Adrenal gland (tissue), 12 donors: Measurements from ENCODE around the gene BCAS3. TPM values are rescaled to one million over a fixed set of nuclear protein-coding genes. Genes with fewer than 3 reads are reported as not detected.

Experiments used
- DNase-seq, 7 donors: peaks; one replicate each; pipeline ENCODE4 v3.0.0-alpha.2; 2019 to 2020
- H3K27ac ChIP-seq, 5 donors: fragments of 200-600 bp; sonication (generic) in 4 of 5; 1 replicate in 3 of 5; 2 replicates in 2 of 5; pipeline versions ENCODE4 v1.5.1 to v1.8.0; 2016 to 2020; ENCODE audit warnings: mild to moderate bottlenecking in 1 of 5
- H3K27me3 ChIP-seq: fragments of 200-600 bp; 2 replicates; pipeline ENCODE4 v1.8.0; 2021
- H3K36me3 ChIP-seq, 2 donors: fragments of 200-600 bp; replicated peaks in 1 of 2; 1 replicate in 1 of 2; 2 replicates in 1 of 2; pipeline versions ENCODE4 v1.5.1 to v1.8.0; 2018 to 2022
- H3K4me1 ChIP-seq, 2 donors: fragments of 200-600 bp; replicated peaks in 1 of 2; 1 replicate in 1 of 2; 2 replicates in 1 of 2; pipeline versions ENCODE4 v1.5.1 to v1.8.0; 2018 to 2021
- H3K4me3 ChIP-seq, 4 donors: fragments of 200-600 bp; sonication (generic) in 3 of 4; one replicate each; pipeline ENCODE4 v1.5.1; 2016 to 2018
- H3K9me3 ChIP-seq, 3 donors: fragments of 200-600 bp; sonication (generic) in 1 of 3; replicated peaks in 1 of 3; 1 replicate in 2 of 3; 2 replicates in 1 of 3; pipeline versions ENCODE4 v1.5.1 to v1.8.0; 2016 to 2021
- POLR2A ChIP-seq, 2 donors: fragments of 450-650 bp; IDR thresholded peaks; one replicate each; pipeline ENCODE4 v1.6.1; 2017; ENCODE audit warnings: antibody characterized with exemption in 2 of 2, mild to moderate bottlenecking in 2 of 2, moderate library complexity in 1 of 2
- WGBS, 4 donors: extraction: QIAGEN DNeasy Blood & Tissue Kit in 2 of 4; methylation state at CpG; one replicate each; pipeline versions ENCODE4 v1.1.5 to v1.1.7; 2013 to 2017; 5-methylcytosine and 5-hydroxymethylcytosine counted together
- intact Hi-C, 2 donors: fragments of 100-400 bp; cut with DNase I; formaldehyde crosslinking; loops; one replicate each; pipeline versions ENCODE4 v1.14.1 to v1.15.0; 2022 to 2023
- polyA plus RNA-seq, 3 donors: library from polyadenylated mRNA; stranded (reverse); fragments of 200-250 nt in 2 of 3; fragments of 350-450 nt in 1 of 3; fragmentation: Illumina TruSeq in 1 of 3; extraction: RNeasy Lipid Tissue Mini Kit (QIAGEN cat#74804) in 1 of 3; gene quantifications; one replicate each; pipeline ENCODE4 v1.2.3, GENCODE V29; 2013 to 2014
- total RNA-seq, 9 donors: library from RNA; depleted of rRNA in 4 of 9; stranded (reverse); fragments of >200 nt in 4 of 9; fragments of 120-200 nt in 1 of 9; fragmentation: NEBNext Ultra II Directional in 1 of 9; extraction: Animal tissue kit (Norgen Biotek cat#: 25700) in 1 of 9; gene quantifications; one replicate each; pipeline versions ENCODE4 v1.1.0 to v1.2.4, GENCODE V29; 2013 to 2023
- TF ChIP-seq, protein P1 (sequence below), 6 experiments: fragments of 450-650 bp in 4 of 6; fragments of 200-600 bp in 2 of 6; sonication (generic) in 1 of 6; IDR thresholded peaks; 1 replicate in 5 of 6; 2 replicates in 1 of 6; pipeline versions ENCODE4 v1.5.1 to v1.8.0; 2016 to 2021; ENCODE audit warnings: antibody characterized with exemption in 6 of 6, mild to moderate bottlenecking in 2 of 6, moderate library complexity in 1 of 6
- donor health status: healthy with polysubstance abuse.
- donor health status: Bipolar disorder and iron deficiency.
- donor health status: DM: yes; HTN: yes; CAD: no.
- donor health status: DM: no; HTN: no; CAD: no.
- donor health status: DM: no; HTN: no; CAD: no.
- donor health status: DM: yes; HTN: yes; CAD: no.

BCAS3 gene
- total and polyA plus RNA-seq, 12 donors, result 9.4 to 105 (median 29.0) TPM

DNA sequence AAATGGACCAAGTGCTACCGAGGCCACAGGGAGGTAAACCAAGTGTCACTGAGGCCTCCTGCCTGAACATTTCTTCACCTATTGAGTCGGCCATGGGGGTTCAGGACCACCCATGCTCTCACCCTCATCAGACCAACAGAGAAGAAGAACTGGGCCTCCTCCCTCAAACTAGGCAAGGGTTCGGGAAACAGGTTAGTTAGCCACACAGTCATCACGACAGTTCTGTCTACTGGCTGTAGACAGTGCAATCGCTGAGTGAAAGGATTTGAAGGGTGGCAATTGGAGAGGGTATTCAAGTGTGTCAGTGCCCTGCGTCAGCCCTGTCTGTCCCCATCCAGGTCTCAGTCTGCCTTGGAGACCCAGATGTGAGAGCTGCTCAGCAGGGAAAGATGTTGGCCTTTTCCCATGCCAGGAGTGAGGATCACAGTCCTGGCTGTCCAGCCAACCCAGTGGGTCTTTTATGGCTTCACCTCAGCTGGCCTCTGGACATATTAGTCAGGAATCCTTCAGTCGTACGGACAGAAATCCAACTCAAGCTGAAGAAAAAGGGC is 741.9 kb downstream of the BCAS3 start:
- no peak overlapping the region for H3K4me3 ChIP-seq
- no peak for TF ChIP-seq POLR2A (IDR thresholded peaks at IDR 0.05)
- TF ChIP-seq, protein P1, sequence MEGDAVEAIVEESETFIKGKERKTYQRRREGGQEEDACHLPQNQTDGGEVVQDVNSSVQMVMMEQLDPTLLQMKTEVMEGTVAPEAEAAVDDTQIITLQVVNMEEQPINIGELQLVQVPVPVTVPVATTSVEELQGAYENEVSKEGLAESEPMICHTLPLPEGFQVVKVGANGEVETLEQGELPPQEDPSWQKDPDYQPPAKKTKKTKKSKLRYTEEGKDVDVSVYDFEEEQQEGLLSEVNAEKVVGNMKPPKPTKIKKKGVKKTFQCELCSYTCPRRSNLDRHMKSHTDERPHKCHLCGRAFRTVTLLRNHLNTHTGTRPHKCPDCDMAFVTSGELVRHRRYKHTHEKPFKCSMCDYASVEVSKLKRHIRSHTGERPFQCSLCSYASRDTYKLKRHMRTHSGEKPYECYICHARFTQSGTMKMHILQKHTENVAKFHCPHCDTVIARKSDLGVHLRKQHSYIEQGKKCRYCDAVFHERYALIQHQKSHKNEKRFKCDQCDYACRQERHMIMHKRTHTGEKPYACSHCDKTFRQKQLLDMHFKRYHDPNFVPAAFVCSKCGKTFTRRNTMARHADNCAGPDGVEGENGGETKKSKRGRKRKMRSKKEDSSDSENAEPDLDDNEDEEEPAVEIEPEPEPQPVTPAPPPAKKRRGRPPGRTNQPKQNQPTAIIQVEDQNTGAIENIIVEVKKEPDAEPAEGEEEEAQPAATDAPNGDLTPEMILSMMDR (IDR thresholded peaks at IDR 0.05), result no peak
- H3K9me3 ChIP-seq, result no peaks in the 10 kb centered on the region
- H3K36me3 ChIP-seq, result no peaks in the 10 kb centered on the region
- intact Hi-C loops, result loop anchor here (5.0 to 10.0 kb wide), 2 partner anchors 135 to 418 kb away; no protein-coding TSS in a partner anchor
- no peak overlapping the region for H3K27ac ChIP-seq
- WGBS, 4 donors, result 64 to 72% (median 70%) methylated on average over 6 to 8 of the region's 8 CpGs
- DNase-seq, result no peak
- H3K4me1 ChIP-seq, result peaks cover 0 to 12% of the 10 kb centered on the region in 2 donors
- H3K27me3 ChIP-seq, result peaks cover 28% of the 10 kb centered on the region

DNA sequence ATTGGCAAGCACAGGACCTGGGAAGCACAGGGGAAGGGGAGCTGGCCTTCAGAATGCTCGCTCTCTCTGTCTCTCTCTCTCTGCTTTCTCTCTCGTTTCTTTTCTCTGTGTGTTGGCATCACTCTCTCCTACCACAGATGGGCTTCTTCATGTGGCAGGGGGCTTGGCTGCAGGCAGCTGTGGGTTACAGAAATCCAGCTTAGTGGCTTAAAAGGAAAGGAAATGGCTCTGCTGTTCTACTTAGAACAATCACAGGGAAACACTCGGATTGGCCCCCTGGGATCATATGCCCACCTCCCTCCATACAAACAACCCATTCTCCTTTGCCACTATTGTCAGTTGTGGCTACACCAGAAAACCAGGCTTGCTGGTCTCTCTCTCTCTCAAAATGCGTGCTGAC is 742.4 kb downstream of the BCAS3 start:
- Histone ChIP-seq H3K27me3 (peaks cover 30% of the 10 kb centered on the region), H3K36me3 (no peaks in the 10 kb centered on the region), H3K27ac (no peak overlapping the region), H3K9me3 (no peaks in the 10 kb centered on the region), H3K4me3 (no peak overlapping the region), H3K4me1 (peaks cover 0 to 10% of the 10 kb centered on the region in 2 donors)
- TF ChIP-seq POLR2A (IDR thresholded peaks at IDR 0.05), result no peak
- TF ChIP-seq, protein P1 (IDR thresholded peaks at IDR 0.05), result no peak
- no peak for DNase-seq
- WGBS, 4 donors, result 48 to 62% (median 59%) methylated on average over 4 of the region's 4 CpGs
- intact Hi-C loops, result no loop called here

DNA sequence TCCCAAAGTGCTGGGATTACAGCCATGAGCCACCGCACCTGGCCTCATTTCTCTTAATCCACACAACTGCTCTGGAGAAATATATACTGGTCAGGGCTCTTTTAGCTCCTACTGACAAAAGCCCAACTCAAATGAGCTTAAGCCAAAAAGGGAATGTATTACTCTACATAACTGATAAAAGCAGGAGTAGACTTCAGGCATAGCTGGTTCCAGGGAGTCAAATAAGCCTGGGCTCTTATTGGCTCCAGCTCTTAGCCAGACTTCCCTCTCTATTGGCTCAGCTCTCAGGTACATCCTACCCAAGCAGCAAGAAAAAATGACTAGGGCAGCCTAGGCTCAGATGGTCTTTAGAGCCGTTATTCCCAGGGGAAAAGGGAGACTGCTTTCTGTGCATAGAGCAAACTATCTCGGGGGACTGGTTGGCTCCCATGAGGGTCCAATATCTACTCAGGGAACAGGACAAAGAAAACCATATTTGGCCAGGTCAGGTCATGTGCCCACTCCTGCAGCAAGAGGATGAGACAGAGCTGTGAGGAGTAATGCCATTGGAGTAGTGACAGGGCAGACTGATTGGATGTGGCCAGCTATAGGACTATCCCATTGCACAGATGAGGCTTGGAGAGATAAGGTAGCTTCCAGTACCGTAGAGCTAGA is 743.2 kb downstream of the BCAS3 start:
- DNase-seq, result no peak
- H3K27ac ChIP-seq, result no peak overlapping the region
- no peak overlapping the region for H3K4me3 ChIP-seq
- peaks cover 0 to 10% of the 10 kb centered on the region in 2 donors for H3K4me1 ChIP-seq
- intact Hi-C loops, result no loop called here
- no peaks in the 10 kb centered on the region for H3K36me3 ChIP-seq
- no peak for TF ChIP-seq POLR2A (IDR thresholded peaks at IDR 0.05)
- TF ChIP-seq, protein P1 (IDR thresholded peaks at IDR 0.05), result no peak
- no peaks in the 10 kb centered on the region for H3K9me3 ChIP-seq
- H3K27me3 ChIP-seq, result peaks cover 37% of the 10 kb centered on the region
- 86 to 93% (median 88%) methylated on average over 3 to 4 of the region's 4 CpGs for WGBS, 4 donors

DNA sequence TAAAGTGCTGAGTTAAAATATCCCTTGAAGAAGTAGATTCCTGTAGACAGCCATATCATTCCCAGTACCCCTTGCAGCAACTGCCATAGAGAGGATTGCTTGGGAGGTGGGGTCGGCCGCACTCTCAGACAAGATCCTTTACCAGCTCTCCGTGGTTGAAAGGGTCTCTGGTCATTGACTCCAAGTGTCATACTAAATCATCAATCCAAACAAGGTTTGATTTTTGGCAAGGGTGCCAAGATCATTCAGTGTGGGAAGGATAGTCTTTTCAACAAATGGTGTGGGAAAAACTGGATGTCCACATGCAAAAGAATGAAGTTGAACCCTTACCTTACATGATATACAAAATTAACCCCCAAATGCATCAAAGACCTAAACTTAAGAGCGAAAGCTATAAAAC is 743.8 kb downstream of the BCAS3 start:
- no peak overlapping the region for H3K4me3 ChIP-seq
- intact Hi-C loops, result no loop called here
- DNase-seq, result no peak
- H3K36me3 ChIP-seq, result no peaks in the 10 kb centered on the region
- no peaks in the 10 kb centered on the region for H3K9me3 ChIP-seq
- WGBS, 4 donors, result 72 to 78% (median 77%) methylated on average over 4 of the region's 4 CpGs
- H3K27me3 ChIP-seq, result peaks cover 42% of the 10 kb centered on the region
- no peak overlapping the region for H3K27ac ChIP-seq
- TF ChIP-seq, protein P1 (IDR thresholded peaks at IDR 0.05), result no peak
- TF ChIP-seq POLR2A (IDR thresholded peaks at IDR 0.05), result no peak
- H3K4me1 ChIP-seq, result peaks cover 0 to 8% of the 10 kb centered on the region in 2 donors
